ENCODE results near the gene FGD5.

FGD5 gene

DNA sequence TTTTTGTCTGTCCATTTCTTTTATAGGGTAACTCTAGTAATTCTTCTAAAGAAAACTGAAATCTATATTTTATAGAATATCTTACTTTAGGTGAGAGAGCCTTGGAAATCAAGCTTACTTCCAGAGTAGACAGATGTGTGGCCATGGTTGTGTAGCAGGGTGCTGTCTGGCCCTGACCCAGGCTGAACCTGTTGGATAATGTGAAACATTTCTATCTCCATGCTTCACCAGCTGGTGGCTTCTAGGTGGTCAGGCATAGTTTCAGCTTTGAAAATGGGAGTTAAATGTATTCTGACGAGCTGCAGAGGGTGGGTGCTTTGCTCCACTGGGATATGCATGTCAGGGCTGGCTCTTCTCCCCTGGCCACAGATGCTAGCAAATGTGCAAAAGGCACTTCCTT is 107.8 kb downstream of the FGD5 start:
- TF ChIP-seq CTCF (IDR thresholded peaks at IDR 0.05; ENCODE audit: control extremely low read depth, extremely low read depth, low read depth, missing control alignments): no peak
- CTCF ChIA-PET: interaction anchor here (0.9 to 2.1 kb wide), 28 partner anchors 11 to 418 kb away, joined by 3 to 10 read pairs (median 4); partner anchors contain the start of genes CCDC174 and NR2C2
- POLR2A ChIA-PET: no interaction called here

GRCh38 chr3:14927308-14927707 is 108.5 kb downstream of the FGD5 start:
- DNase-seq (ENCODE audit: extremely low spot score): no peak
- TF ChIP-seq CTCF (IDR thresholded peaks at IDR 0.05; ENCODE audit: control extremely low read depth, extremely low read depth, low read depth, missing control alignments): no peak
- ChIA-PET CTCF (interaction anchor here (1.2 to 2.1 kb wide), 9 partner anchors 12 to 419 kb away, joined by 3 to 10 read pairs (median 6); partner anchors contain the start of genes CCDC174 and NR2C2), POLR2A (no interaction called here)

More for the DNA sequence above, 107.8 kb downstream of the FGD5 start:
- peak; percentile 6 for DNase-seq (ENCODE audit: extremely low spot score)

DNA sequence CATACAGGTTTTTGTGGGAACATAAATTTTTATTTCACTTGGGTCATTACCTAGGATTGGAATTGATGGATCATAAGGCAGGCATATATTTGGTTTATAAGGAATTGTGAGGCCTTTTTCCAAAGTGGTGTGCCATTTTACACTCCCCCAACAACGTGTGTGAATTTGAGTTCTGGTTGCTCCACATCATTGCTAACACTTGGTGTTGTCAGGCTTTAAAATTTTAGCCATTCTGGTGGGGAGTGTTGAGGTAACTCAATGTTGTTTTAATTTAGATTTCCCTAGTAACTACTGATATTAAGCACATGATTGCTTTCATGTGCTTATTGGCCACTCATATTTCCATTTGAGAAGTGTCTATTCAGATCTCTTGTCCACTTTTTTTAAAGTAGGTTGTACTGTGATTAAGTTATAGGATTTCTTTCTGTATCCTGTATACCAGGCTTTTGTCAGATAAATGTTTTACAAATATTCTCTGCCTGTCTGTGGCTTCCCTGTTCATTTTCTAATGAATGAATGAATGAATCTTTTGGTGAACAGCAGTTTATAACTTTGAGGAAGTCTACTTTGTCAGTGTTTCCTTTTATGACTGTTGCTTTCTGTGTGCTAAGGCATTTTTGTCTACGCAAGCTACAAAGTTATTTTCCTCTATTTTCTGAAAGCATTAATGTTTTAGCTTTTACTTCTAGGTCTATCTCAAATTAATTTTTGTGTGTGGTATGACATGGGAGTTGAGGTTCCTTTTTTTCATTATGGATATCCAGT is 110.7 kb downstream of the FGD5 start:
- no peak for DNase-seq (ENCODE audit: extremely low spot score)
- POLR2A ChIA-PET: no interaction called here
- CTCF ChIA-PET: interaction anchor here (1.0 kb wide), 1 partner anchor 8 kb away, joined by 4 read pairs; no protein-coding TSS in a partner anchor
- TF ChIP-seq CTCF (IDR thresholded peaks at IDR 0.05; ENCODE audit: control extremely low read depth, extremely low read depth, low read depth, missing control alignments): no peak

DNA sequence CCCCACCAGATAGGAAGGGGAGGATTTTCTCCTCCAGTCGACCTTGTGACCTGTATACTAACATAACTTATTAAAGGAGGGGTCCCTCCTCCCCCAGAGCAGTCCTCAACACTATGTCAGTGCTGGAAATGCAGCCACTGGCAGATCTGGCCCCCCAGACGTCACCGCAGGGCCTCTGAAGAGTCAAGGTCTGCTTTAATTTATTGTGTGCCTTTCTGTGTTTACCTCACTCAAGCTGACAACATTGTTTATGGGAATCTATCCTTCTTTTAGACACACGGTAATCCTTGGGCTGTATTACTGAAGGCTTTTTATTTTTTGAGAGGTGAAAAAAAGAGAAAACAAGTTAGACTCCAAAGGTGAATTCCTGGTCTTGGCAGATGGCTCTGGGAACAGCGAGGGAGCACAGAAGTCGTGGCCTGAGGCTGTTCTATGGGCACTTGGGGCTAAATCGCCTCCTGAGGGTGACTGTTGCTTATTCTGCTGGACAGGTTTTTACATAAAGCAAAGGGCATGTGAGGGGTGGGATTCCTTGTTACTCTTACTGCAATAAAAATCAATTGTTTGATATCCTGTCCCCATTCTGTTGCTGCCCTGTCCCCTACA is 115.2 kb downstream of the FGD5 start:
- no peak for TF ChIP-seq CTCF (IDR thresholded peaks at IDR 0.05; ENCODE audit: control extremely low read depth, extremely low read depth, low read depth, missing control alignments)
- CTCF ChIA-PET: interaction anchor here (1.2 to 2.1 kb wide), 4 partner anchors 10 to 117 kb away, joined by 3 to 11 read pairs (median 6); no protein-coding TSS in a partner anchor
- POLR2A ChIA-PET: no interaction called here
- no peak for DNase-seq (ENCODE audit: extremely low spot score)

DNA sequence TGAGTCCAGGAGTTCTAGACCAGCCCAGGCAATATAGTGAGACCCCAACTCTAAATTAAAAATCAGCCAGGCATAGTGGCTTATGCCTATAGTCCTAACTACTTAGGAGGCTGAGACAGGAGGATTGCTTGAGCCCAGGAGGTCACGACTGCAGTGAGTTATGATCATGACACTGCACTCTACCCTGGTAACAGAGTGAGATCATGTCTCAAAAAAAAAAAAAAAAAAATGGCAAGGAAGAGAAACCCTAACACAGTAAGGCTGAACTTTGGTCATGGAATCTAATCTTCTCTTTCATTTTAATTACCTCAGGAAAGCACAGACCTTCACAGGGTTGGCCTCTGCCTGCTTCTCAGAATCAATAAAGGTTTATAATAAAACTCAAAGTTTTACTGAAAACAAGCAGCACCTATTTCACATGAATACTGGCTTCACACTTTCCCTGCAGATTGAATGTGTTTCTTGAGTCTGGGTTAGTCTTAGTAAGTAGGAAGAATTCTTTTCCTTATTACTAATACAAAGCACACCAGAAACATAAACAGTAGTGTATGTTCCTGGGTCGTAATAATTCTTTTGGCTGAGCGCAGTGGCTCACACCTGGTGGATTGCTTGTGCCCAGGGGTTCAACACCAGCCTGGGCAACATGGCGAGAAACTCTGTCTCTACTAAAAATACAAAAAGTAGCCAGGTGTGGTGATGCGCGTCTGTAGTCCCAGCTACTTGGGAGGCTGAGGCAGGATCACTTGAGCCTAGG is 117.0 kb downstream of the FGD5 start:
- ChIA-PET POLR2A (no interaction called here), CTCF (interaction anchor here (1.0 kb wide), 1 partner anchor 10 kb away, joined by 4 read pairs; no protein-coding TSS in a partner anchor)
- no peak for DNase-seq (ENCODE audit: extremely low spot score)
- TF ChIP-seq CTCF (IDR thresholded peaks at IDR 0.05; ENCODE audit: control extremely low read depth, extremely low read depth, low read depth, missing control alignments): no peak

DNA sequence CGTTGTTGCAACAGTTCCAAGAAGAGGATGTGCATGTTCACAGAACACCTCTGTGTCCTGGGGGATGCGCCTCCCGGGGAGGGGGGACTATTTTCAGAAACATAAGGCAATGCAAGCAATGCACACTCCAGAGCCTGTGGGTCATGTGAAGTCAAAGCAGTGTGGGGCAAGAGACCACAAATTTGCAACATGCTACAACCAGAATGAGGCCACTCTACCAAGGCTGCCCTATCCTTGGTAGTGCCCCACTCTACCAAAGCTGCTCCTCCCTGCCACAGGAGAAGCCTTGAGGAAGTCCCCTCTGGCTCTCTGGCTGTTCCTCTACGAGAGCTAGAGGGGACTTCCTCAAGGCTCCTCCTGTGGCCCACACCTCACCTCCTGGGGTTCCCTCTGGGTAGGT is 120.2 kb downstream of the FGD5 start:
- TF ChIP-seq CTCF (IDR thresholded peaks at IDR 0.05; ENCODE audit: control extremely low read depth, extremely low read depth, low read depth, missing control alignments): no peak
- CTCF ChIA-PET: interaction anchor here (0.9 kb wide), 1 partner anchor 12 kb away, joined by 3 read pairs; no protein-coding TSS in a partner anchor
- POLR2A ChIA-PET: no interaction called here
- no peak for DNase-seq (ENCODE audit: extremely low spot score)
